ENCODE results near the gene PLA2G2C. TPM values are rescaled to one million over a fixed set of nuclear protein-coding genes. Genes with fewer than 3 reads are reported as not detected.

The PLA2G2C gene
- polyA plus RNA-seq, 3 donors from 2014 or later: not detected

- no peak for DNase-seq
- Mint-ChIP-seq H3K4me1 (peaks cover 9 to 10% of the 10 kb centered on the region in 2 donors), H3K27ac (no peak overlapping the region)
Observed at GRCh38 chr1:20150969-20151368, 35.3 kb downstream of the PLA2G2C start.

GRCh38 chr1:20150326-20150705 lies 36.0 kb downstream of the PLA2G2C start:
- H3K27ac Mint-ChIP-seq: no peak overlapping the region
- no peak overlapping the region for H3K4me3 Mint-ChIP-seq
- H3K36me3 Mint-ChIP-seq: no peaks in the 10 kb centered on the region
- peaks cover 0 to 3% (median 0%) of the 10 kb centered on the region in 3 donors for H3K27me3 Mint-ChIP-seq (ENCODE audit: low read depth in 3 of 3)
- peaks cover 9 to 10% of the 10 kb centered on the region in 2 donors for H3K4me1 Mint-ChIP-seq
- DNase-seq: no peak
- H3K9me3 Mint-ChIP-seq: no peaks in the 10 kb centered on the region

More at GRCh38 chr1:20150969-20151368, 35.3 kb downstream of the PLA2G2C start:
- H3K36me3 Mint-ChIP-seq: no peaks in the 10 kb centered on the region
- peaks cover 0 to 3% (median 0%) of the 10 kb centered on the region in 3 donors for H3K27me3 Mint-ChIP-seq (ENCODE audit: low read depth in 3 of 3)
- no peaks in the 10 kb centered on the region for H3K9me3 Mint-ChIP-seq
- H3K4me3 Mint-ChIP-seq: peak overlapping the region in 2 of 5 donors; percentile 14 to 17

- Mint-ChIP-seq H3K4me1 (peaks cover 7 to 10% of the 10 kb centered on the region in 2 donors), H3K9me3 (no peaks in the 10 kb centered on the region), H3K27me3 (ENCODE audit: low read depth in 3 of 3) (peaks cover 0 to 3% (median 0%) of the 10 kb centered on the region in 3 donors), H3K27ac (no peak overlapping the region), H3K4me3 (no peak overlapping the region), H3K36me3 (no peaks in the 10 kb centered on the region)
- DNase-seq: no peak
Observed at GRCh38 chr1:20149601-20150325, 36.6 kb downstream of the PLA2G2C start.

- Mint-ChIP-seq H3K27me3 (ENCODE audit: low read depth in 3 of 3) (peaks cover 0 to 3% (median 0%) of the 10 kb centered on the region in 3 donors), H3K27ac (no peak overlapping the region), H3K4me1 (peaks cover 0 to 6% of the 10 kb centered on the region in 2 donors), H3K4me3 (no peak overlapping the region), H3K36me3 (no peaks in the 10 kb centered on the region), H3K9me3 (no peaks in the 10 kb centered on the region)
- DNase-seq: no peak
Observed at GRCh38 chr1:20148571-20149500, 37.5 kb downstream of the PLA2G2C start.

GRCh38 chr1:20147846-20148570 lies 38.3 kb downstream of the PLA2G2C start:
- Mint-ChIP-seq H3K4me1 (peaks cover 0 to 6% of the 10 kb centered on the region in 2 donors), H3K27ac (no peak overlapping the region), H3K9me3 (no peaks in the 10 kb centered on the region), H3K27me3 (ENCODE audit: low read depth in 3 of 3) (peaks cover 0 to 3% (median 0%) of the 10 kb centered on the region in 3 donors), H3K4me3 (no peak overlapping the region), H3K36me3 (no peaks in the 10 kb centered on the region)
- no peak for DNase-seq

- Mint-ChIP-seq H3K4me1 (no peaks in the 10 kb centered on the region), H3K36me3 (no peaks in the 10 kb centered on the region), H3K9me3 (no peaks in the 10 kb centered on the region), H3K27me3 (ENCODE audit: low read depth in 3 of 3) (peaks cover 0 to 2% (median 0%) of the 10 kb centered on the region in 3 donors), H3K4me3 (no peak overlapping the region), H3K27ac (peak overlapping the region in 1 of 6 donors; percentile 50)
- no peak for DNase-seq
Observed at GRCh38 chr1:20143734-20144565, 42.4 kb downstream of the PLA2G2C start.

- H3K9me3 Mint-ChIP-seq: no peaks in the 10 kb centered on the region
- no peak overlapping the region for H3K4me3 Mint-ChIP-seq
- H3K36me3 Mint-ChIP-seq: no peaks in the 10 kb centered on the region
- H3K4me1 Mint-ChIP-seq: no peaks in the 10 kb centered on the region
- no peak for DNase-seq
- peaks cover 0 to 2% (median 2%) of the 10 kb centered on the region in 3 donors for H3K27me3 Mint-ChIP-seq (ENCODE audit: low read depth in 3 of 3)
- no peak overlapping the region for H3K27ac Mint-ChIP-seq
Observed at GRCh38 chr1:20143318-20143717, 43.0 kb downstream of the PLA2G2C start.

GRCh38 chr1:20142001-20142710 lies 44.2 kb downstream of the PLA2G2C start:
- peaks cover 2 to 3% (median 2%) of the 10 kb centered on the region in 3 donors for H3K27me3 Mint-ChIP-seq (ENCODE audit: low read depth in 3 of 3)

GRCh38 chr1:20141466-20141865 lies 44.9 kb downstream of the PLA2G2C start:
- Mint-ChIP-seq H3K9me3 (no peaks in the 10 kb centered on the region), H3K36me3 (no peaks in the 10 kb centered on the region), H3K4me1 (no peaks in the 10 kb centered on the region), H3K27ac (no peak overlapping the region), H3K27me3 (ENCODE audit: low read depth in 3 of 3) (peaks cover 2 to 3% (median 2%) of the 10 kb centered on the region in 3 donors), H3K4me3 (no peak overlapping the region)
- no peak for DNase-seq

More at GRCh38 chr1:20142001-20142710, 44.2 kb downstream of the PLA2G2C start:
- no peak overlapping the region for H3K27ac Mint-ChIP-seq
- H3K9me3 Mint-ChIP-seq: no peaks in the 10 kb centered on the region
- DNase-seq: no peak
- H3K4me1 Mint-ChIP-seq: no peaks in the 10 kb centered on the region
- no peak overlapping the region for H3K4me3 Mint-ChIP-seq
- no peaks in the 10 kb centered on the region for H3K36me3 Mint-ChIP-seq

GRCh38 chr1:20141001-20141400 lies 45.3 kb downstream of the PLA2G2C start:
- H3K36me3 Mint-ChIP-seq: no peaks in the 10 kb centered on the region
- DNase-seq: no peak
- no peak overlapping the region for H3K4me3 Mint-ChIP-seq
- no peaks in the 10 kb centered on the region for H3K4me1 Mint-ChIP-seq
- peaks cover 2 to 3% (median 2%) of the 10 kb centered on the region in 3 donors for H3K27me3 Mint-ChIP-seq (ENCODE audit: low read depth in 3 of 3)
- H3K27ac Mint-ChIP-seq: no peak overlapping the region
- no peaks in the 10 kb centered on the region for H3K9me3 Mint-ChIP-seq

GRCh38 chr1:20139776-20140612 lies 46.3 kb downstream of the PLA2G2C start:
- H3K4me1 Mint-ChIP-seq: no peaks in the 10 kb centered on the region
- H3K27me3 Mint-ChIP-seq (ENCODE audit: low read depth in 3 of 3): peaks cover 2 to 3% (median 2%) of the 10 kb centered on the region in 3 donors
- H3K36me3 Mint-ChIP-seq: no peaks in the 10 kb centered on the region
- no peak for DNase-seq
- no peak overlapping the region for H3K27ac Mint-ChIP-seq
- no peak overlapping the region for H3K4me3 Mint-ChIP-seq
- H3K9me3 Mint-ChIP-seq: no peaks in the 10 kb centered on the region

All from immature natural killer cell (primary cell).